ENCODE data around the gene A1BG.
"Not testable (repeated sequence)": the region's sequence is repeated elsewhere in the genome, so short reads cannot be mapped to it uniquely, and the experiment has no call there.

The A1BG gene

DNA sequence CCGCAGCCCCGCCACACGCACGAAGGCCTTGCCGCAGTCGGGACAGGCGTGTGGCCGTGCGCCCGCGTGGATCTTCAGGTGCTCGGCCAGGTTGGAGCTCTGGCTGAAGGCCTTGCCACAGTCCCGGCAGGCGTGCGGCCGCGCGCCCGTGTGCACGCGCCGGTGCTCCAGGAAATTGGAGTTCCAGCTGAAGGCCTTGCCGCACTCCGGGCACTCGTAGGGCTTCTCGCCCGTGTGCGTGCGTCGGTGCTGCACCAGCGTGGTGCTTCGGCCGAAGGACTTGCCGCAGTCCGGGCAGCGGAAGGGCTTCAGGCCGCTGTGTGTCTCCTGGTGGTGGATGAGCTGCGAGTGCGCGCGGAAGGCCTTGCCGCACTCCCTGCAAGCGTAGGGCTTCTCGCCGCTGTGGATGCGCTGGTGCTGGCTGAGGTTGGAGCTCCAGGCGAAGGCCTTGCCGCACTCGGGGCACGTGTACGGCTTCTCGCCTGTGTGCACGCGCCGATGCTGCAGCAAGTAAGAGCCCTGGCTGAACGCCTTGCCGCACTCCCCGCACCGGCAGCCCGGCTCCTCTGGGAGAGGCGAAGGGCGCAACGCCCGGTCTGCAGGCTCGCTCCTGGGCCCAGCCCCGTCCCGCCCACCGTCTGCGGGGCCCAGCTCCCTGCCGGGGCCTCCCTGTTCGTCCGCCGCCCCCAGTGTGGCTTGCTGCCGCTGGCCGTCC is 3.6 kb upstream of the A1BG start:
- DNase-seq: no peak

DNA sequence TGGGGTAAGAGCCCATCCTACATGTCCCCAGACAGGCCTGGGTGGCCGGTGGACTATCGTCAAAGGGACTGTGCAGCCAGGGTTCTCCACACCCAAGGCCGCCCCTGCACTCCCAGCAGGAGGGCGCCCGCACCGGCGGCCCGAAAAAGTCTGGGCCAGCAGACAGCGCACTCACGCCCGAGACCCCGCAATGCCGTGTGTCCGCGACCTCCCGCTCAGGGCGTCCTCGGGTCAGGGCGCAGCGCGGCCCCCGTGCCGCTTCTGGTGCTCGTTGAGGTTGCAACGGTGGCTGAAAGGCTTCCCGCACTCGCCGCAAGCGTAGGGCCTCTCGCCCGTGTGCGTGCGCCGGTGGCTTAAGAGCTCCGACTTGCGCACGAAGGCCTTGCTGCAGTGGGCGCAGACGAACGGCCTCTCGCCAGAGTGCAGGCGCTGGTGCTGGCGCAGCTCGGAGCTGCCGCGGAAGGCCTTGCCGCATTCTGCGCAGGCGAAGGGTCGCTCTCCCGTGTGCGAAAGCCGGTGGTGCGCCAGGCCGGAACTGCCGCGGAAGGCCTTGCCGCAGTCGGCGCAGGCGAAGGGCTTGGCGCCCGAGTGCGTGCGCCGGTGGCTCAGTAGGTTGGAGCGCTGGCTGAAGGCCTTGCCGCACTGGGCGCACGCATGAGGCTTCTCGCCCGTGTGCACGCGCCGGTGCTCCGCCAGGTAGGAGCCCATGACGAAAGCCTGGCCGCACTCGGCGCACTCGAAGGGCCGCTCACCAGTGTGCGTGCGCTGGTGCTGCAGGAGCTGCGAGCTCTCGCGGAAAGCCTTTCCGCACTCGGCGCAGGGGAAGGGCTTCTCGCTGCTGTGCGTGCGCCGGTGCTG is 2.8 kb upstream of the A1BG start:
- peak; percentile 48 for DNase-seq

GRCh38 chr19:58355215-58355796 is 2.0 kb upstream of the A1BG start:
- no peak for DNase-seq

GRCh38 chr19:58354478-58355030 is 1.3 kb upstream of the A1BG start:
- DNase-seq: no peak

DNA sequence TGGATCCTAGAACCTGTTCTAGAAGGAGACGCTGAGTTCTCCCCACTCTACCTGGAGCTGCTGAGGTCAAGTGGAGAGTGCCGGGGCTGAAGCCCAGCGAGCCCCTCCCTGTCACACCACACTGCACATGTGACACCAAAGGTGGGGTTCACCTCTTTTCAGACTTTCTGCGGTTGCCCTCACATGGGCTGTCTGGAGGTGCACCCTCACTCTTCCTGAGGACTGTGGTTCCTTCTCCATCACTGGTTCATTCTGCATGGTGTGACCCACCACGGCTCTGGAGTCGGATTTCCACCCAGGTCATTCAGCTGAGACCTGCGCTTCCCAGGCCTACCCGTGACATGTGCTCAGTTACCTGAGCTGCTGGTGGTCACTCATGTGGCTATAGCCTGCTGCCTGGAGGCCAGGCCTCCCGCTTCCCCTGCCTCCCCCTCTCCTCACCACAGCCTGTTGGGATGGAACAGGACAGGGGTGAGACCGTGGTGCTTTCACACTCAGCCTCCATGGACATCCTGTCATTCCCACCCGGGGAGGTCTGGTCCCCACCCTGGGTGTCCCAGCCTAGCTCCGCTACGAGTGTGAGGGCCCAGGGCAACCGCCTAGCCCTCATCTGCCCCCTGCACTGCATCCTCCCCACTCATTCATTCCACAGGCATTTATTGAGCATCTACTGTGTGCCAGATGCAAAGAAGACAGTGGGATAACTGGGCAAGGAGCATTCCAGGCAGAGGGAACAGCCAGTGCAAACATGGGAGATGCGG is 605 bp upstream of the A1BG start:
- no peak for DNase-seq

- no peak for DNase-seq
Measured at GRCh38 chr19:58351990-58352755, 1.1 kb downstream of the A1BG start.

DNA sequence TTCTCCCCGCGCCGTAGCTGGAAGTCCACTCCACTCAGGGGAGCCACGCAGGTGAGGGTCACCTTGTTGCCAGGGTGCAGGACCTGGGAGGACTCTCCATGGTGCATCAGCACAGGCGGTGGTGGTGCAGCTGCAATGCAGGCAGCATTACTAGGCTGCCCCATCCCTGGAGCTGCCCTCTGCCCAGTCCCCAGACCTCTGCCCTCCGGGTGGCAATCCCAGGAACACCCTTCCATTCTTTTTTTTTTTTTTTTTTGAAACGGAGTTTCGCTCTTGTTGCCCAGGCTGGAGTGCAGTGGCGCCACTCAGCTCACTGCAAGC is 1.8 kb downstream of the A1BG start:
- DNase-seq: no peak

DNA sequence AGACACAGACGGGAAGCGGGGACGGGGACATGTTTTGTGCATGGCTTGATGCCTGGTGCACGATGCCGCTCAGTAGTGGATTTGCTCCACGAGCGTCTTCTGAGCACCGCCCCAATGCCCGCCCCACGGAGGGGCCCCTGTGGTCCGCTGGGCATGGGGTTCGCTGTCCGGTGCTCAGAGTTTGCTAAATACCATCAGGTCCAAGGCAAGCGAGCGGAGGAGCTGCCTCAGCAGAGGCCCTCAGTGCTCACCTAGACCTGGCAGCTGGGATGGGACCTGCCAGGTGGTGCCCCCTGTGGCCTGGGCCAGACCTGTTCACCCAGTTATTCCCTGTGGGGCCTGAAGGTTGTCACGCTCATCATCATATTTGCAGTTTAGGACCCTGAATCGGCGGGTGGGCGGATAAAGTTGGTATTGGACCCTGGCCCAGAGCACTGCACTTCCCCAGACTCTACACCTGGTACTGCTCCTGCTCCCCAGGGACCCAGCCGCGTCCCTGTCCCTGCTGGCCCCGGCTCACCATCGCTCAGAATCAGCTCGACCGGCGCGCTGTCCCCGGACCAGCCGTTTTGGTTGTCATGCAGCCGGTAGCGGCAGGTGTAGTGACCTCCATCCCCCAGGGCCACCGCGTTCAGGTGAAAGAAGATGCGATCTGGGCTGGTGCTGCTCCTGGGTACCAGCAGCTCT is 2.3 kb downstream of the A1BG start:
- no peak for DNase-seq

- no peak for DNase-seq
Measured at GRCh38 chr19:58350001-58350861, 3.1 kb downstream of the A1BG start.

- DNase-seq: no peak
Measured at GRCh38 chr19:58349590-58349989, 3.7 kb downstream of the A1BG start.

DNA sequence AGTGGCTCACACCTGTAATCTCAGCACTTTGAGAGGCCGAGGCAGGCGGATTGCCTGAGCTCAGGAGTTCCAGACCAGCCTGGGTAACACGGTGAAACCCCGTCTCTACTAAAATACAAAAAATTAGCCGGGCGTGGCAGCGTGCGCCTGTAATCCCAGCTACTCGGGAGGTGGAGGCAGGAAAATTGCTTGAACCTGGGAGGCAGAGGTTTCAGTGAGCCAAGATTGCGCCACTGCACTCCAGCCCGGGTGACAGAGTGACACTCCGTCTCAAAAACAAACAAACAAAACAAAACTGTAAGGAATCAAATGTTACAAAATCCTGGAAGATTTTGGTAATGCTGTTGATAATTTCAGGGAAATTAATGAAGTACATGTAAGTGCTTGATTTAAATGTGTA is 5.2 kb downstream of the A1BG start:
- DNase-seq: not testable (repeated sequence)

- peak; percentile 75 for DNase-seq
Measured at GRCh38 chr19:58346961-58347929, 6.0 kb downstream of the A1BG start.

- no peak for DNase-seq
Measured at GRCh38 chr19:58345558-58345957, 7.7 kb downstream of the A1BG start.

DNA sequence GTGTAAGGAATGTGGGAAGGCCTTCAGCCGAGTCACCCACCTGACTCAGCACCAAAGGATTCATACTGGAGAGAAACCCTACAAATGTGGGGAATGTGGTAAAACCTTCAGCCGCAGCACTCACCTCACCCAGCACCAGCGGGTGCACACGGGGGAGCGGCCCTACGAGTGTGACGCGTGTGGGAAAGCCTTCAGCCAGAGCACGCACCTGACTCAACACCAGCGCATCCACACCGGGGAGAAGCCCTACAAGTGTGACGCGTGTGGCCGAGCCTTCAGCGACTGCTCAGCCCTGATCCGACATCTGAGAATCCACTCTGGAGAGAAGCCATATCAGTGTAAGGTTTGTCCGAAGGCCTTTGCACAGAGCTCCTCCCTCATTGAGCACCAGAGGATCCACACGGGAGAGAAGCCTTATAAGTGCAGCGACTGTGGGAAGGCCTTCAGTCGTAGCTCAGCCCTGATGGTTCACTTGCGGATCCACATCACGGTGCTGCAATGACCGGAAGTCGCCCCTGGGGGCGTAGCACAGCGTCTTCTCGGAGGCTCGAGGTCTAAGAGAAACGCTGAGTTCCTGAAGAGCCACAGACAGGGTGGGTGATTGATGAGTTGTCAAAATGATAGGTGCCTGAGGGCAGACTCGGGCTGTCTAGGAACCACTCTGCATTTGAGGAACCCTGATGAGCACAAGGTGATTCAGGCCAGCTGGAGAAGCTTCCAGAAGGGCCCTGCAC is 14.3 kb downstream of the A1BG start:
- no peak for DNase-seq

DNA sequence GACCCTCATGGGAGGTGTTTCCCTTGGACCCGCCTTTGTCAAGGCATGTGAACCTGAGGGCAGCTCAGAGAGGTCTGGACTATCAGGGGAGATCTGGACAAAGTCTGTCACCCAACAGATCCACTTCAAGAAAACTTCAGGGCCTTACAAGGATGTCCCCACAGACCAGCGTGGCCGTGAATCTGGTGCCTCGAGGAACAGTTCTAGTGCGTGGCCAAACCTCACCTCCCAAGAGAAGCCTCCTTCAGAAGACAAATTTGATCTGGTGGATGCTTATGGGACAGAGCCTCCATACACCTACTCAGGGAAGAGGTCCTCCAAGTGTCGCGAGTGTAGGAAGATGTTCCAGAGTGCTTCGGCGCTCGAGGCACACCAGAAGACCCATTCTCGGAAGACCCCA is 15.0 kb downstream of the A1BG start:
- no peak for DNase-seq

GRCh38 chr19:58336820-58337219 is 16.5 kb downstream of the A1BG start:
- DNase-seq: no peak

DNA sequence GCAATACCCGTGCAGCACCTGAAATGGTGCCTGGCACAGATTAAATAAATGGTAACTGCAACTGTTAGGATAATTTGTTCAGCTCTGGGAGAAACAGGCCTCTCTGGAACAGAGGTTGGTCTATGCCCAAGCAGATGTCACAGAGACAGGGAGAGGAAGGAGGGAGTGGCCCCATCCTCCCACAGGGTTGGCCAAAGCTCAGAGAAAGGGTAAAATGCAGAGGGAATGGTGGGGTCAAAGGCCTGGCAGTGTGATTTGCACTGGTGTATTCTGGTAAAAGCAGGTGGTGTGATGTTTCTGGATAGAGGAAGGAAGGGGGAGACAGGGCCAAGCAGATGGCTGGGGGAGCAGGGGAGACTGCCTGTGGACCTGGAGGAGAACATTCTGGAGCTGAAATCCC is 17.1 kb downstream of the A1BG start:
- DNase-seq: no peak

- no peak for DNase-seq
Measured at GRCh38 chr19:58335630-58336029, 17.7 kb downstream of the A1BG start.
